ENCODE measurements around the gene CRY2.

Gene CRY2

GRCh38 chr11:45892856-45893255 lies 45.6 kb downstream of the CRY2 start:
- DNase-seq (ENCODE audit: low read depth), result no peak
- no peak for TF ChIP-seq CTCF (IDR thresholded peaks at IDR 0.05; ENCODE audit: insufficient read depth, low read depth, low read length, missing control alignments)
- H3K4me3 ChIP-seq (ENCODE audit: low read depth, low read length), result no peak overlapping the region

- TF ChIP-seq CTCF (IDR thresholded peaks at IDR 0.05; ENCODE audit: insufficient read depth, low read depth, low read length, missing control alignments), result no peak
- DNase-seq (ENCODE audit: low read depth), result no peak
- no peak overlapping the region for H3K4me3 ChIP-seq (ENCODE audit: low read depth, low read length)
Observed at GRCh38 chr11:45894555-45895247, 47.4 kb downstream of the CRY2 start.

- no peak for DNase-seq (ENCODE audit: low read depth)
- no peak for TF ChIP-seq CTCF (IDR thresholded peaks at IDR 0.05; ENCODE audit: insufficient read depth, low read depth, low read length, missing control alignments)
- H3K4me3 ChIP-seq (ENCODE audit: low read depth, low read length), result no peak overlapping the region
Observed at GRCh38 chr11:45895553-45896259, 48.4 kb downstream of the CRY2 start.

- H3K4me3 ChIP-seq (ENCODE audit: low read depth, low read length), result no peak overlapping the region
- no peak for TF ChIP-seq CTCF (IDR thresholded peaks at IDR 0.05; ENCODE audit: insufficient read depth, low read depth, low read length, missing control alignments)
- no peak for DNase-seq (ENCODE audit: low read depth)
Observed at GRCh38 chr11:45896422-45896984, 49.2 kb downstream of the CRY2 start.

GRCh38 chr11:45897556-45897955 lies 50.3 kb downstream of the CRY2 start:
- no peak for TF ChIP-seq CTCF (IDR thresholded peaks at IDR 0.05; ENCODE audit: insufficient read depth, low read depth, low read length, missing control alignments)
- DNase-seq (ENCODE audit: low read depth), result no peak
- no peak overlapping the region for H3K4me3 ChIP-seq (ENCODE audit: low read depth, low read length)

GRCh38 chr11:45899086-45899447 lies 51.8 kb downstream of the CRY2 start:
- no peak for TF ChIP-seq CTCF (IDR thresholded peaks at IDR 0.05; ENCODE audit: insufficient read depth, low read depth, low read length, missing control alignments)
- no peak overlapping the region for H3K4me3 ChIP-seq (ENCODE audit: low read depth, low read length)
- DNase-seq (ENCODE audit: low read depth), result no peak

Data from GM12865 (cell line).